Stimulated activated CD4-positive, alpha-beta T cell treated with anti-CD3 and anti-CD28 coated beads, Interleukin-2, amount 100 ng/mL, for 48 hours (primary cell): ENCODE data around the gene PRND.
"Not testable (repeated sequence)": the region's sequence is repeated elsewhere in the genome, so short reads cannot be mapped to it uniquely, and the experiment has no call there.

Source experiments
- DNase-seq, 2 donors: peaks; one replicate each; pipeline ENCODE4 v3.0.0-alpha.2; 2020

PRND gene

DNA sequence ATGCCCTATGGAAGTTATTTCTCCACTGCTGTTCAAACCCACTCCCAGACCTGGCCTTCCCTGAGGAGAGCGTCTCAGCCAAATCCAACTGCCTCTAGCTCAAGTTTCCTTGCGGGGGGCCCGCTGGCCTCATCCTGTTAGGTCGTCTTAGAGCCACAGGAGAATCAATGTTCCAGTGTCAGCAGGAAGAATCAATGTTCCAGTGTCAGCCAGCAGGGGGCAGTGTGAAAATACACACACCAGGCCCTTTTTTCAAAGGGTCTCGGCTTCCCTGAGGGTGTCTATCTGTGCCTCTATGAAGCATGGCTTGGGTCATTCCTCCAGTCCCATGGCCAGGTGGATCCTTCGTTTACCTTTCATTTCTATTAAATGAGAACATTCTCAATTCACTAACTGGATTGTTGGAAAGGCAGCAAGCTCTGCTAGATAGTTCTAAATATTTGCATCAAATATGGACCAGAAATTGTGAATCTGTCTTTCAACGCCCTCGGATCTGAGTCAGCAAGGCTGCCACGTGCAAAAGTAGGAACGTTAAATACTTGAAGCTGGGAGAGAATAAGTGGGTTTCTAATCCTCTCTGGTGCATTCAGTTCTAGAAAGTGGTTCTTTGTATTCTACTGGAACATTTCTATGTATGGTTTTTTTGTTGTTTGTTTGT, 19.2 kb downstream of the PRND start:
- peak; percentile 68 to 73 for DNase-seq

DNA sequence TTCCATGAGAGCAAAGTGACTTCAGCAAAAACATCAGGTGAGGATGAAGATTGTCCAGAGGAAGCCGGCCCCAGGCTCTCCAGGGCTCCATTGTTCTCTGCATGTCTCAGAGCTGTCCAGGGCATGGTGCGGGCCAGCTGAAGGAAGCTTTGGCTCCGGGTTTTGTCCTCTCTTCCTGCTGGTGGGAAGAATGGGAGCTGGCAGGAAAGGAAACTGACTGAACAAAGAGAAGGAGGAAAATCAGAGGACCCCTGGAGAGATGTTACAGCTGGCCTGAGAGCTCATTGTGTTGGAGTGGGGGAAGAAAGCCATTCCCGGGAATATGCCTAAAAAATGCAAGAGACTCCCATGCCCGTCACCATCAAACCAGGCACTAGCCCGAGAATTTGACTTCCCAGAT, 27.1 kb downstream of the PRND start:
- no peak for DNase-seq

DNA sequence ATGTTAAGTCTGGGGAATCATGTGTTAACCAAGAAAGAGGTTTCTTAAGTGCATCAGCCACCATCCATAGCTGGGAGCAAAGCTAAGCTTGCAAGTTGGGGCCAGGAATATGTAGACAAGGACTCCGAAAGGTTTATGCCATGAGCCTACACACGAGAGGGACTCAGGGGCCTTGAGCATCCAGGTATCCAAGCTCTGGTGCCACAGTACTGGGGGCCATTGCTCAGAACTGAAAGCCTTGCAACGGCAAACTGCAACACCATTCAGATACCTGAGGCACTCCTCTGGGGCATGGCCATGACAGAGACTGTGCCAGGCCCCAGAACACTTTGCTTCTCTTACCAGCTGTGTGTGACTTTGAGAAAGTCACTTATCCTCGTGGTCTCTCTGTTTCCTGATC, 27.6 kb downstream of the PRND start:
- no peak for DNase-seq

DNA sequence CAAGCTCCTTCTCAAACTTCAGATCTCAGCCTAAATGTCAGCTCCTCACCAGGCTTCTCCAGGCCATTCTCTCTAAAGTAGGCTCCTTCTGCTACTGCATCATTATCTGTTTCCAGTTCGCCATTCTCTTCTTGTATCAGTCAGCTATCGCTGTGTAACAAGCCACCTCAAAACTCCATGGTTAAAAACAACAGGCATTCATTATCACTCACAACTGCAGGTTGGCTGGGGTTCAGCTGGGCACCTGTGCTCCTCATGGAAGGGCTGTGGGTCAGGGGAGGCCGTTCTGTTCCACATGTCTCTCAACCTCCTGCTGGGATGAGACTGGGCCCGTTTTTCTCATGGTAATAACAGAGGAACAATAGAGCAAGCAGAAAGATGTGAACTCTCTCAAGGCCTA, 28.7 kb downstream of the PRND start:
- DNase-seq = no peak

DNA sequence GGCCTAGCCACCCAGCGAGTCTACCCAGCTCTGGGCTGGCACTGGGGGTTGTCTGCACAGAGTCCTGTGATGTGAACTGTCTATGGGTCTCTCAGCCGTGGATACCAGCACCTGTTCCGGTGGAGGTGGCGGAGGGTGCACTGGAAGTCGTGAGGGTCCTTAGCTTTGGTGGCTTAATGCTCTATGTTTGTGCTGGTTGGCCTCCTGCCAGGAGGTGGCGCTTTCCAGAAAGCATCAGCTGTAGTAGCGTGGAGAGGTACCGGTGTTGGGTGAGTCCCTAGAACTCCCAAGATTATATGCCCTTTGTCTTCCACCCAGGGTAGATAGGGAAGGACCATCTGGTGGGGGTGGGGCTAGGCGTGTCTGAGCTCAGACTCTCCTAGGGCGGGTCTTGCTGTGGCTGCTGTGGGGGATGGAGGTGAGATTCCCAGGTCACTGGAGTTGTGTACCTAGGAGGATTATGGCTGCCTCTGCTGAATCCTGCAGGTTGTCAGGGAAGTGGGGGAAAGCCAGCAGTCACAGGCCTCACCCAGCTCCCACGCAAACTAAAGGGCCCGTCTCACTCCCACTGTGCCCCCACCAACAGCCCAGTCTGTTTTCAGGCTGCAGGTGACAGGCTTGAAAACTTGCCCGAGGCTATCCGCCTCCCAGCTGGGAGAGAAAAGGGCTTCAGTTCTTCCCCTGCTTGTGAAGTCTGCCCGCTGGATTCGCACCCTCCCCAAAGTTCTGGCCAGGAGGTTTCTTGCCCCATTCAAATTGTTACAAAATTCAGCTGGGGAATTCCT, 37.6 kb downstream of the PRND start:
- DNase-seq = peak; percentile 38 to 41

DNA sequence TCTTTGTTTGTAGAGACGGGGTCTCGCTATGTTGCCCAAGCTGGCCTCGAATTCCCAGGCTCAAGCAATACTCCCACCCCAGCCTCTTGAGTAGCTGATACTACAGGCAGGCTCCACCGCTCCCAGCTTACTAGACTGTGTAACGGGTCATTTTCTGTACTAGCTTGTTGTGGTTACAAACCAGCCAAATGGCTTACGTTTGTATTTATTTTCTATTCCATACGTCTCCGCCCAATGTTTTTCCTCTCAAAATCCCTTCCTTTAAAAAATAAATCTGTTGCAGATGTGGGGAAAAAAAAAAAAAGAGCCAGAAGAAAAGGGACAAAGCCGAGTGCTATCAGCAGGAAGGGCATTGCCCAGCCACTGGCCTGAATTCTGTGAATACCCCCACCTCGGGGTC, 41.6 kb downstream of the PRND start:
- DNase-seq = no peak

DNA sequence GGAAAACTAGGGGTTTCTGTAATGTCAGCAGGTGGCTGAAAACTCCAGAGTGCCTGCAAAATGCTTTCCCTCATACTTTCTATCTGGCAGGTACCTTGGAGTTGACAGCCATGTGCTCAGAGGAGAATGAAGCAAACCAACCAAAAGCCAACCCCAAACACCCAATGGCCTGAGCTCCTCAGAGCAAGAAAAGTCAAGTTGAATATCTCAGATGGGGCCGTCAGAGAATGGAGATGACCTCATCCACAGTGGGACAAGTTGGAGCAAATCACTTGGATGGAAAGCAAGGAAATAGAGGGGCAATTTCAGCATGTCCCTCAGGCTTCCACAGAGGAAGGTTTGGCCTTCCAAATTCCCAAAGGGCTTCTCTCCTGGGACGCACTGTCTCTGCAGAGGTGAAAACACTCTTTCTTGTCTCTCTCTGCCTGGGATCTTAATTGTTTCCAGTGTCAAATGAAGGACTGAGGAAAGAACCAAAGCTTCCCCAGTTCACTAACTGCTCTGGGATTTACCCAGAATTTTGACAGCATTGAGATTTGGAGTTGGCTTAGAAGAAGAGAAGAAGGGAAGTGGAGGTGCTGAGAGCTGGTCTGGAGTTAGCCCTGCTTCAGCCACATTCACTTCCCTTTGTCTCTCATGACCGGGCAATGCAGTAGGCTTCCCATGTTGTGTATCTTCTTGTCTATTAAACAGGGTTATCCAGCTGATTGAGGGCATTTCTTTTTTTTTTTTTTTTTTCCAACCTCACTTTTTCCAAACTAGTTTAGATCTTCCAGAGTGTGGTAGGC, 42.2 kb downstream of the PRND start:
- DNase-seq = no peak

DNA sequence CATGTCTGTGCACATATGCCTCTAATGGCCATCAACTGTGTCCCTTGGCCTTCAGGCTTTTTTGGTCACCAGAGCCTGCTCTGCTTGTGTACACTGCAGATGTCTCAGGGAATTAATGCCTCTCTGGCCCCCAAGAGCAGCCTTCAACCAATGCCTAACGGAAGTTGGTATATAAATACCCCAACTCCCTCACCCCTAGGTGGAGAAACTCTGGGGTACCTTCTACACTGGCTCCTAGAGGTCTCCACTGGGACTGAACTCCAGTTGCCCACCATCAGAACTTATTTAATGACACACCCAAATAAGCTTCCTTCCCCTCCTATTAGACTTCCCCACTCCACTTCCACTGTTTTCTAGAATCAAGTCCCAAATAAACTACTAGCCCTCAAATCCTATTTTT, 43.1 kb downstream of the PRND start:
- no peak for DNase-seq

DNA sequence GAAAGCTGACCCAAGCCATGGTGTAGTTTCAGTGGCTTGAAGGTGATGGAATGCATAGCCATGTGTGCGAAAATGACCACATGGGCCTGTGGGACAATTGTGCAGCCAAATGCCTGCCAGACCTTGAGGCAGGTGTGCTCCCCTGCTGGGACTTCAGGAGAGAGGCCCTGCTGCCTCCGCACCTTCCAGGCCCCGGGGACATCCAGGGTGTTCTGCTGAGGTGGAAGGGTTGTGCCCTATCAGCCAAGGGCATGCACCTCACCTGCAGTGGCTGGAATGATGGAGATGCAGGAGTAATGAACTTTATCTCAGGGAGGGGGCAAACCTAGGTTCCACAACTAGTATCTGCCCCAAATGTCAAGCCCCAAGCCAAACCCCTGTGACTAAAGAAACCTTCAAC, 44.0 kb downstream of the PRND start:
- no peak for DNase-seq

DNA sequence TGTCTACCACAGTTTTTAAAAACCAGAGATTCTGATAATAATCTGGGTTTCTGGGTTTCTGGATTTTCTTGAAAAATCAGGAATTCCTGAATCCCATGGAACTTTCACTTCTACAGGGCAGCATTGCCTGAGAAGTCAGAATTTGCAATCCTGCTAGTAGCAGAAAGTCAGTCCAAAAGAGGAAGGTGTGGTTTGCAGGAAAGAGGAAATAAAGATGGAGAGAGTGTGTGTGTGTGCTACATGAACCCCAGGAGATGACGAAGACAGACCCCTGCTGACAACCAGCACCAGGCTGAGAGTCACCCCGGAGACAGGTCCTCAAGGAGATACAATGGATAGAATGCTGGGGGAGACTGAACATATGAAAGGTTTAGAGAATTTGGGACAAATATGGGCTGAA, 44.9 kb downstream of the PRND start:
- no peak for DNase-seq

DNA sequence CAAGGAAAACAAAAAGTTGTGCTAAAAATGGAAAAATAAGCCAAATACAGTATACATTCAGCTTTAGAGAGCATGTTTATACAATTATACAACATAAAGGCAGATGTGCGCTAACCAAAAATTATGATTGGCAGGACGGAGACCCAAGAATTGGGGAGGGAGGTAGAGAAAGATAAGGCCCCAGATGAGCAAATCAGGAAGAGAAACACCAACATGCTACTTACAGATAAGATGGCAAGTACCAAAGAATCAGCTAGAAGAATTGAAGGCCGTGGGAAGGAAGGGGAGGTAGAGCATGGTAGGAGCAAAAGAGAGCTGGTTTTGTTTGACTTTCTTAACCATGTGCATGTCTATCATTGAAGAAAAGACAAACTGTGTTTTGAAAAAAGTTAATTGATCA, 45.4 kb downstream of the PRND start:
- DNase-seq = no peak

DNA sequence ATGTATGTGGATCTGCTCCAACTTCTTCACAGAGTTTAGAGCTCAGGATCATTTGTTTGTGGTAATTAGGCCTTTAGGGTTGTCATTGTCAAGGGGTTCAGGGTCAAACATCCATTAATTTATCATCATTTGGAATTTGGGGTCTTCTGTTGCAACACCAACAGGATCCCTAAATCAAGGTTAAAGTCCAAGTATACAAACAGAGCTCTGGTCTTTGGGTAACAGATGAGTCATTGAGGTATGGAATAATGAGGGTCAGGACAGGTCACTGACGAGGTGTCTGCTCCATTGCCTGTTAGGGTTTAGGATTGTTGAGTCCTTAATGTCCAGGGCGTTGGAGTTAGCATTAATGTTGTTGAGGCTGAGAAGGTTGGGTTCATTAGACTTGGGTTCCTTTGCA, 47.6 kb downstream of the PRND start:
- DNase-seq = no peak

DNA sequence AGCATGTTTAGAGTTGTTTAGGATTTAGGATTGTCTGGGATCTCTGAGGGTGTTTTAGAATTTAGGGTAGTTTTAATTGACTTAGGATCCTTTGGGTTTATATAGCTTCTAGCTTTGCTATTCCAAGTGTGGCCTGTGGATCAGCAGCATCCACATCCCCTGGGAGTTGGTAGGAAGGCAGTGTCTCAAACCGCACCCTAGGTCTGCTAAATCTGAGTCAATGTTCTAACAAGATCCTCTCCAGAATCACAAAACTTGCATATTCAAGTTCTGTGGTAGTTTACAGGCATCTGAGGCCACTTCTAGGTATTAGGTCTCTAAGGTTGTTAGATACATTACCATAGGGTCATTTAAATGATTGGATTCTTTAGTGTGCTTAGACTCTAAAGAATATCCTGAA, 48.3 kb downstream of the PRND start:
- no peak for DNase-seq

DNA sequence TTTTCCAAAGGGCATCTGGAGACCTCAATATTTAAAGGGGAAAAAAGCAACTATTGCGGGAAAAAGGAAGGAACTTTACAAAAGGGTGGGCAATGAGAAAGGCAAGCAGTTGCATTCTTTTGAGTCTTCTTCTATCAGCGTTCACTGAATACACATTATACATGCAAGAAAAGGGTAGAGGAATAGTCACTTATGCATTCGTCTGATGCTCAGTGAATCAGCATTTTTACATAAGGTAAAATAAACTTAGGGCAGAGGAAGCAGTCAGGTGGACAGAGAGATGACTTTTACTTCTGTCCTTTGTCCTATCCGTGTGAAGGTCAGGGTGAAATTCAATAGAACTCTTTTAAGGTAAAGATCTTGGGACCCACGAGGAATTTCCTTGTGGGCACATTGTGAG, 49.3 kb downstream of the PRND start:
- DNase-seq = no peak

DNA sequence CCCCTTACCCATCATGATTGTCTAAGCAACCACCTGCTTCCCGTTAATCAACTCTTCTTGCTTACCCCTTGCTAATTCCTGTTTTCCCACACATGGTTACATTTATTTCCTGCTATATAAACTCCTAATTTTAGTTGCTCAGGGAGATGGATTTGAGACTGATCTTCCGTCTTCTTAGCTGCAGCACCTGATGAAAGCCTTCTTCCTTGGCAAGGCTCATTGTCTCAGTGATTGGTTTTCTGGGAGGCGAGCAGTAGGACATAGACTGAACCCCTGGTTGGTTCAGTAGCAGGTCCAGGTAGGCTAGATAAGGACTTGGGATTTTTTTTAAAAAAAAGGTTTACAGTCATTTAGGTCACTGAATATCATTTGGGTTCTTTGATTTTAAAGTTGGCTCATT, 50.4 kb downstream of the PRND start:
- DNase-seq = no peak

DNA sequence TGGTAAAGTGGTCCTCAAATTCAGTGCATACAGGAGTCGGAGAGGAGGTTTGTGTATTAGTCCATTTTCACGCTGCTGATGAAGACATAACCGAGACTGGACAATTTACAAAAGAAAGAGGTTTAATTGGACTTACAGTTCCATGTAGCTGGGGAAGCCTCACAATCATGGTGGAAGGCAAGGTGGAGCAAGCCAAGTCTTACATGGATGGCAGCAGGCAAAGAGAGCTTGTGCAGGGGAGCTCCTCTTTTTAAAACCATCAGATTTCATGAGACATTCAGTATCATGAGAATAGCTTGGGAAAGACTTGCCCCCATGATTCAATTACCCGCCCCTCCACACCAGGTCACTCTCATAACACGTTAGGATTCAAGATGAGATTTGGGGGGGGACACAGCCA, 51.3 kb downstream of the PRND start:
- DNase-seq = not testable (repeated sequence)

DNA sequence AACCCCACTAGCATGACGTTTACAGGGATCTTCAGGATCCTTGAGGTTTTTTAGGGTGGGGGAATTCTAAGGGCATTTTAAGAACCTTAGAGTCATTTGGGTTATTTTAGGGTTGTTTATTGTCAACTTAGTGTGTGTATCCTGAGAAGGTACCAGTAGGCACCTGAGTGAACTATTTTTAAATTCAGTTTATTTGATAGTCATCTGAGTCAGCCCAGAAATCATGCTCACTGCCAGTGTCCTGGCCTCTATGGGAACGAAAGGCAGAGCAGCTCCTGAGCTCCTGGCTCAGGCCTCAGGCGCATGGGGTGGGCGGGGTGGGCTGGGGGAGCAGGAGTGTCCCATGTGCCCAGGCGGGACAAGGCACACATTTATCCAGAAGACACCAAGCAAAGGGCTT, 52.0 kb downstream of the PRND start:
- no peak for DNase-seq

DNA sequence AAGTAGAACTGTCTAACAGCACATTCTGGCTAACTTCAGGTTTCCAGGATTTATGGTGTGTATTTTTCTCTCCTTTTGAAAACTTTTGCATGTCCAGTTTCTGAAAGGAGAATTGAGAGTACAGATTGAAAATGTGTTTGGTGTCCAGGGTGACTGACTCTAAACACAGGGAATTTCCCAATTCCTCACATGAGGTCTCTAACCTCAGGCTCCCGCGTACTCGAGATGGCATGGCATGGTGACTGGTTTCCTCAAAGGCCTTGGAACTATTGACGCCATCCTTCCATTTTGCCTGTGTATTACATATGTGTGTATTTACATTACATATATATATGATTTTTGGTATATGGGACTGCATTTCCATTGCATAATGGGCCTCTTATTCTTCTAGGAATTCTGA, 52.5 kb downstream of the PRND start:
- no peak for DNase-seq

DNA sequence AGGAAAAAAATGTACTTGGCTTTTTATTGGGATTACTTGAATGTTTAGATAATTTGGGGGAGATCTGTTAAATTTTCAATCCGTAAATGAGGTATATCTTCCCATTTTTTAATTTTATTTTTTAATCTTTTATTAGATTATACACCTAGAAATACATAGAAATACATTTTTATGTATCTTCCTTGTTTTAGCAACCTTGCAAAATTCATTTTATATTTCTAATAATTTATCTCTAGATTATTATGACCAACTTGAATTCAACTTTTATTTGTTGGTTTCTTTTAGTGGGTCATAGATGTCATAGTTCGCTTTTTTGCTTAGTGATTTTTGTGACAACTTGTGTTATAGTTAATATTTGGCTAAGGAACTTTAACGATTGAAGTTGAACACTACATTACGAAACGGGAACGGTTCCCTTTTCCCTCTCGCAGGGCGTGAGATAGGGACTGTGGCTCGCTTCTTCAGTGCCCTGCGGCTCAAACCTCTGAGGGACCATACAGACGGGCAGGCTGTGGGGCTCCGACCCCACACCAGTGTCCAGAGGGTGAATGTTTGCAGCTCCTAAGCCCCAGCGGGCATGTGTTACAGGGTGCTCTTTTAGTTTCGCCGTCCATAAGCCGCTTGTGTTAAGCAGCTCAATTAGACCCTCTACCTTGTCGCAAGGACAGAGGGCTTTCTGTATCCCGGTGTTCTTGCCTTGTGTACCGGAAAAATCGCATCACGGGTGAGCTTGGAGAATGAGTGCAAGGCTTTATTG, 53.8 kb downstream of the PRND start:
- no peak for DNase-seq

DNA sequence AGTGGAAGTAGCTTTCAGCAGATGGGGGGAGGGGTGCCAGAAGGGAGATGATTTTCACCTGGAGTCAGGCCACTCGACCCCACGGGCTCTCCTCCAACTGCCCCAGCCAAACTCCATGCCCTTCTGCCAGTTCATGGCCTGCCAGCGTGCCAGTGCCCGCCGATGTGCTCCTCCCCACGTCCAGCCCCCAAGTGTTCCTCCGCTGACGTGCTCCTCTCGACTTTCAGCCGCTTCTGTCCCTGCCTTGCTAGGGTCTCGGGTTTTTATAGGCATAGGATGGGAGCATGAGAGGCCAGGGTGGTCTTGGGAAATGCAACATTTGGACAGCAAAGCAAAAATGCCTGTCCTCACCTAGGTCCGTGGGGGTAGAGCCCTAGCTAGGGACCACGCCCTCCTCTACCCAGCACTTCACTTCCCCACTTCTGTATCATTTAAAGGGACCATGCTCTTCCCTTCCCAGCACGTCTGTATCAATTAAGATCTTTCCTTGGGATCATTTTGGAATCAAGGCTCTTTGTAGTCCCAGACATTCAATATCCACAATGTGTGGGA, 54.4 kb downstream of the PRND start:
- no peak for DNase-seq
